ENCODE results near the gene MIF4GD. TPM values are rescaled to one million over a fixed set of nuclear protein-coding genes. Genes with fewer than 3 reads are reported as not detected.

MIF4GD gene
- total and polyA plus RNA-seq, 2 of the 4 experiments (the other 2 are of a cell fraction) = 4.1 to 6.9 TPM

DNA sequence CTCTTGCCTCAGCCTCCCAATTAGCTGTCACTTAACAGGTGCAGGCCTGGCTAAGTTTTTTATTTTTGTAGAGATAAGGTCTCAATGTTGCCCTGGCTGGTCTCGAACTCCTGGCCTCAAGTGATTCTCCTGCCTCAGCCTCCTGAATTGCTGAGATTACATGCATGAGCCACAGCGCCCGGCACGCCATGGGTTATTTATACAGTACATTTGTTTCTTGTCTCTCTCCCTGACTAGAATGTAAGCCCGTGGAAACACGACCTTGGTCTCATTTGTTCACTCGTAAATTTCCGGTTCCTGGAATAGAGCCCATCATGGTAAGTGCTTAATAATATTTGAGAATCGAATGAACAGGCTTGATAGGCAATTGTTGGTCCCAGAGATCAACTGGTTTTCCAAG lies 16.2 kb upstream of the MIF4GD start:
- peaks cover 0 to 13% of the 10 kb centered on the region in 2 experiments; a peak in 1 of 4 replicates for H3K79me1 ChIP-seq (ENCODE audit: low read depth in 1 of 2, low read length in 2 of 2)
- no TSS peak for BruUV-seq (replicated peaks)
- H3K4me2 ChIP-seq (ENCODE audit: low read depth, low read length) = no peak overlapping the region
- no peak overlapping the region for H3K56ac ChIP-seq (ENCODE audit: extremely low read depth, insufficient read depth, low read length)
- H4K8ac ChIP-seq (ENCODE audit: low read depth in 2 of 2, low read length in 2 of 2) = no peak overlapping the region
- no peak overlapping the region for H3K14ac ChIP-seq (replicated peaks; ENCODE audit: low read depth, low read length)
- no peaks in the 10 kb centered on the region for H3K4me1 ChIP-seq (ENCODE audit: control insufficient read depth, insufficient read depth, low read length)
- no peak overlapping the region for H2BK20ac ChIP-seq (ENCODE audit: low read depth, low read length)
- no peak for ATAC-seq (ENCODE audit: low read depth)
- no peak overlapping the region for H3K4me3 ChIP-seq (ENCODE audit: insufficient read depth, low read depth, low read length)
- dilution Hi-C loops (cut with HindIII; ENCODE audit: low sequenced_read_pairs, unreplicated experiment) = no loop called here
- peaks cover 3% of the 10 kb centered on the region; the same call in 1 of the 2 replicates for H3K36me3 ChIP-seq (ENCODE audit: control insufficient read depth, insufficient read depth, low read length)
- no peak overlapping the region for H3K4ac ChIP-seq (ENCODE audit: low read depth, low read length)
- H3K9me3 ChIP-seq (ENCODE audit: control insufficient read depth, insufficient read depth, low read length) = no peaks in the 10 kb centered on the region
- no peak overlapping the region for H4K91ac ChIP-seq (ENCODE audit: insufficient read depth, low read depth, low read length)
- no peak overlapping the region for H2AK9ac ChIP-seq (replicated peaks; ENCODE audit: low read depth, low read length, poor library complexity)
- H3K9me1 ChIP-seq (ENCODE audit: insufficient read depth, low read length) = peaks cover 4% of the 10 kb centered on the region; the same call in 1 of the 2 replicates
- in situ Hi-C loops (cut with MboI; ENCODE audit: low sequenced_read_pairs) = no loop called here
- no peak overlapping the region for H3K27ac ChIP-seq (ENCODE audit: insufficient read depth, low read length)
- H3K23ac ChIP-seq (ENCODE audit: low read depth, low read length) = no peak overlapping the region
- no peak overlapping the region for H2BK120ac ChIP-seq (ENCODE audit: low read depth, low read length)
- TF ChIP-seq, protein P1, sequence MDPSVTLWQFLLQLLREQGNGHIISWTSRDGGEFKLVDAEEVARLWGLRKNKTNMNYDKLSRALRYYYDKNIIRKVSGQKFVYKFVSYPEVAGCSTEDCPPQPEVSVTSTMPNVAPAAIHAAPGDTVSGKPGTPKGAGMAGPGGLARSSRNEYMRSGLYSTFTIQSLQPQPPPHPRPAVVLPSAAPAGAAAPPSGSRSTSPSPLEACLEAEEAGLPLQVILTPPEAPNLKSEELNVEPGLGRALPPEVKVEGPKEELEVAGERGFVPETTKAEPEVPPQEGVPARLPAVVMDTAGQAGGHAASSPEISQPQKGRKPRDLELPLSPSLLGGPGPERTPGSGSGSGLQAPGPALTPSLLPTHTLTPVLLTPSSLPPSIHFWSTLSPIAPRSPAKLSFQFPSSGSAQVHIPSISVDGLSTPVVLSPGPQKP (IDR thresholded peaks at IDR 0.05; ENCODE audit: borderline replicate concordance, low read depth, low read length) = no peak
- TF ChIP-seq FOS (IDR thresholded peaks at IDR 0.05; ENCODE audit: low read depth, low read length) = no peak
- no peak for TF ChIP-seq SMC3 (IDR thresholded peaks at IDR 0.05; ENCODE audit: low read depth, low read length)
- no peak for TF ChIP-seq BHLHE40 (IDR thresholded peaks at IDR 0.05; ENCODE audit: low read depth, low read length)
- CTCF ChIA-PET = no interaction called here
- POLR2A ChIA-PET (ENCODE audit: unreplicated experiment) = no interaction called here
- no peaks in the 10 kb centered on the region for H3K27me3 ChIP-seq (ENCODE audit: control insufficient read depth, insufficient read depth, low read length)
- WGBS, 2 experiments (ENCODE audit: extremely low coverage in 2 of 2, insufficient read length in 1 of 2) = 100% methylated on average over 1 of the region's 9 CpGs; no CpG with 5 or more reads in 1 of the 2 experiments
- no peak overlapping the region for H3K18ac ChIP-seq (ENCODE audit: low read depth, low read length)
- no peak overlapping the region for H2AFZ ChIP-seq (replicated peaks; ENCODE audit: low read length, poor library complexity)
- DNase-seq = no peak
- H2AK5ac ChIP-seq (ENCODE audit: low read depth, low read length) = no peak overlapping the region
- no peak overlapping the region for H2BK15ac ChIP-seq (ENCODE audit: low read depth, low read length)
- no peak overlapping the region for H3K9ac ChIP-seq (ENCODE audit: low read depth, low read length)
- intact Hi-C loops (cut with micrococcal nuclease) = no loop called here
- H2BK5ac ChIP-seq (ENCODE audit: low read depth, low read length, poor library complexity, severe bottlenecking) = no peak overlapping the region
- no peaks in the 10 kb centered on the region for H4K20me1 ChIP-seq (ENCODE audit: insufficient read depth, low read length)
- no peak overlapping the region for H4K5ac ChIP-seq (ENCODE audit: low read depth, low read length)

Data from IMR-90 (cell line).